HG02840 (cell line): Measurements from ENCODE around the gene ETV6.

Experiments
- ATAC-seq: cut with Tn5 transposase; IDR thresholded peaks from one replicate; pipeline ENCODE4 v1.9.1; 2021; ENCODE audit warnings: mild to moderate bottlenecking, moderate library complexity, moderate number of reproducible peaks; ENCODE audit not compliant: unreplicated experiment, low FRiP score

Gene ETV6

GRCh38 chr12:11731042-11731357 is 81.5 kb downstream of the ETV6 start:
- ATAC-seq: no peak

GRCh38 chr12:11731455-11731854 is 82.0 kb downstream of the ETV6 start:
- ATAC-seq: no peak

- no peak for ATAC-seq
Measured at GRCh38 chr12:11732023-11732422, 82.5 kb downstream of the ETV6 start.

- ATAC-seq: no peak
Measured at GRCh38 chr12:11732715-11733114, 83.2 kb downstream of the ETV6 start.

- ATAC-seq: no peak
Measured at GRCh38 chr12:11734580-11735180, 85.2 kb downstream of the ETV6 start.

GRCh38 chr12:11738450-11738849 is 89.0 kb downstream of the ETV6 start:
- no peak for ATAC-seq

GRCh38 chr12:11739980-11740577 is 90.6 kb downstream of the ETV6 start:
- ATAC-seq: no peak

GRCh38 chr12:11741434-11742092 is 92.1 kb downstream of the ETV6 start:
- ATAC-seq: no peak

- no peak for ATAC-seq
Measured at GRCh38 chr12:11743423-11744409, 94.2 kb downstream of the ETV6 start.

- no peak for ATAC-seq
Measured at GRCh38 chr12:11744410-11744801, 94.9 kb downstream of the ETV6 start.

GRCh38 chr12:11745113-11745512 is 95.6 kb downstream of the ETV6 start:
- ATAC-seq: no peak

GRCh38 chr12:11746024-11746771 is 96.7 kb downstream of the ETV6 start:
- no peak for ATAC-seq

GRCh38 chr12:11746940-11747716 is 97.7 kb downstream of the ETV6 start:
- no peak for ATAC-seq

- no peak for ATAC-seq
Measured at GRCh38 chr12:11747969-11748368, 98.5 kb downstream of the ETV6 start.

GRCh38 chr12:11748903-11749302 is 99.4 kb downstream of the ETV6 start:
- ATAC-seq: no peak

GRCh38 chr12:11749943-11750690 is 100.6 kb downstream of the ETV6 start:
- ATAC-seq: no peak

GRCh38 chr12:11752403-11753149 is 103.1 kb downstream of the ETV6 start:
- ATAC-seq: no peak

- ATAC-seq: no peak
Measured at GRCh38 chr12:11753150-11753499, 103.7 kb downstream of the ETV6 start.
